Neural crest cell (in vitro differentiated cells): ENCODE data around the gene VDR. TPM values are rescaled to one million over a fixed set of nuclear protein-coding genes. Genes with fewer than 3 reads are reported as not detected.
A peak's percentile ranks its signal among the peaks of the same experiment; 100 is the strongest.

ENCODE experiments used
- DNase-seq: peaks from one replicate; pipeline ENCODE4 v3.0.0; 2021; ENCODE audit warnings: low read depth, mixed read lengths, low spot score
- H3K27ac Mint-ChIP-seq: one replicate; pipeline ENCODE4 v1.8.0; 2021; ENCODE audit warnings: mild to moderate bottlenecking, mixed read lengths; ENCODE audit not compliant: unreplicated experiment
- H3K27me3 Mint-ChIP-seq: 2 replicates; pipeline ENCODE4 v1.8.0; 2021; ENCODE audit warnings: low read depth, mild to moderate bottlenecking, mixed read lengths
- H3K36me3 Mint-ChIP-seq: 2 replicates; pipeline ENCODE4 v1.8.0; 2021; ENCODE audit warnings: low read depth, mild to moderate bottlenecking, mixed read lengths
- H3K4me1 Mint-ChIP-seq: 2 replicates; pipeline ENCODE4 v1.8.0; 2021; ENCODE audit warnings: mixed read lengths
- H3K4me3 Mint-ChIP-seq: one replicate; pipeline ENCODE4 v1.8.0; 2021; ENCODE audit warnings: mild to moderate bottlenecking, mixed read lengths
- H3K9me3 Mint-ChIP-seq: 2 replicates; pipeline ENCODE4 v1.8.0; 2021; ENCODE audit warnings: mixed read lengths
- CTCF ChIP-seq: fragments of 200-600 bp; sonication (generic); conservative IDR thresholded peaks from 2 replicates; pipeline ENCODE4 v1.5.0; 2021; ENCODE audit warnings: antibody characterized with exemption, mild to moderate bottlenecking
- total RNA-seq: library from RNA; stranded (reverse); gene quantifications from 2 replicates; pipeline ENCODE4 v1.2.1, GENCODE V29; 2021

Gene VDR
- total RNA-seq, 1 donor from 2014 or later, result not detected

- H3K36me3 Mint-ChIP-seq, result no peaks in the 10 kb centered on the region
- H3K4me1 Mint-ChIP-seq, result peaks cover 11% of the 10 kb centered on the region
- H3K27me3 Mint-ChIP-seq, result no peaks in the 10 kb centered on the region
- no peak for DNase-seq
- TF ChIP-seq CTCF, result no peak
- H3K9me3 Mint-ChIP-seq, result no peaks in the 10 kb centered on the region
- no peak overlapping the region for H3K4me3 Mint-ChIP-seq
- H3K27ac Mint-ChIP-seq, result peak overlapping the region; percentile 48
These were observed 15.8 kb downstream of the VDR start for GRCh38 chr12:47889040-47889439.

GRCh38 chr12:47888153-47888819, 16.5 kb downstream of the VDR start:
- Mint-ChIP-seq H3K4me3 (no peak overlapping the region), H3K4me1 (peaks cover 11% of the 10 kb centered on the region), H3K27ac (no peak overlapping the region), H3K9me3 (no peaks in the 10 kb centered on the region), H3K27me3 (no peaks in the 10 kb centered on the region), H3K36me3 (no peaks in the 10 kb centered on the region)
- no peak for DNase-seq
- no peak for TF ChIP-seq CTCF

- H3K9me3 Mint-ChIP-seq, result no peaks in the 10 kb centered on the region
- no peak overlapping the region for H3K27ac Mint-ChIP-seq
- peaks cover 11% of the 10 kb centered on the region for H3K4me1 Mint-ChIP-seq
- no peak for TF ChIP-seq CTCF
- H3K27me3 Mint-ChIP-seq, result no peaks in the 10 kb centered on the region
- no peaks in the 10 kb centered on the region for H3K36me3 Mint-ChIP-seq
- no peak for DNase-seq
- no peak overlapping the region for H3K4me3 Mint-ChIP-seq
These were observed 17.3 kb downstream of the VDR start for GRCh38 chr12:47887529-47887928.

GRCh38 chr12:47886510-47887240, 18.1 kb downstream of the VDR start:
- H3K9me3 Mint-ChIP-seq, result no peaks in the 10 kb centered on the region
- no peak for DNase-seq
- no peak overlapping the region for H3K27ac Mint-ChIP-seq
- H3K4me1 Mint-ChIP-seq, result peaks cover 11% of the 10 kb centered on the region
- H3K4me3 Mint-ChIP-seq, result no peak overlapping the region
- TF ChIP-seq CTCF, result no peak
- no peaks in the 10 kb centered on the region for H3K27me3 Mint-ChIP-seq
- H3K36me3 Mint-ChIP-seq, result no peaks in the 10 kb centered on the region

- Mint-ChIP-seq H3K4me1 (peaks cover 11% of the 10 kb centered on the region), H3K9me3 (no peaks in the 10 kb centered on the region), H3K27me3 (no peaks in the 10 kb centered on the region), H3K27ac (no peak overlapping the region), H3K4me3 (no peak overlapping the region), H3K36me3 (no peaks in the 10 kb centered on the region)
- no peak for DNase-seq
- no peak for TF ChIP-seq CTCF
These were observed 19.2 kb downstream of the VDR start for GRCh38 chr12:47885566-47885965.
